Stimulated activated CD8-positive, alpha-beta memory T cell treated with anti-CD3 and anti-CD28 coated beads, Interleukin-4, amount 100 ng/mL, for 24 hours (primary cell): Measurements from ENCODE around the gene YY1.
"Not testable (repeated sequence)": the region's sequence is repeated elsewhere in the genome, so short reads cannot be mapped to it uniquely, and the experiment has no call there.

Experiments
- DNase-seq: peaks from one replicate; pipeline ENCODE4 v3.0.0-alpha.2; 2020; ENCODE audit warnings: low read depth

Gene YY1

GRCh38 chr14:100213956-100214769 lies 24.8 kb upstream of the YY1 start:
- DNase-seq: peak; percentile 91

GRCh38 chr14:100214770-100215083 lies 24.2 kb upstream of the YY1 start:
- no peak for DNase-seq

- no peak for DNase-seq
Measured at GRCh38 chr14:100215330-100215885, 23.5 kb upstream of the YY1 start.

- DNase-seq: no peak
Measured at GRCh38 chr14:100219126-100219785, 19.7 kb upstream of the YY1 start.

- DNase-seq: peak; percentile 55
Measured at GRCh38 chr14:100221533-100222223, 17.3 kb upstream of the YY1 start.

- no peak for DNase-seq
Measured at GRCh38 chr14:100222224-100223093, 16.5 kb upstream of the YY1 start.

GRCh38 chr14:100223332-100224201 lies 15.4 kb upstream of the YY1 start:
- DNase-seq: no peak

GRCh38 chr14:100224229-100224866 lies 14.6 kb upstream of the YY1 start:
- DNase-seq: no peak

GRCh38 chr14:100225169-100225568 lies 13.8 kb upstream of the YY1 start:
- DNase-seq: no peak

- no peak for DNase-seq
Measured at GRCh38 chr14:100230361-100230760, 8.6 kb upstream of the YY1 start.

- DNase-seq: no peak
Measured at GRCh38 chr14:100234511-100234910, 4.4 kb upstream of the YY1 start.

- DNase-seq: not testable (repeated sequence)
Measured at GRCh38 chr14:100236271-100236818, 2.6 kb upstream of the YY1 start.

GRCh38 chr14:100236881-100237280 lies 2.1 kb upstream of the YY1 start:
- DNase-seq: no peak

GRCh38 chr14:100237735-100238418 lies 1.1 kb upstream of the YY1 start:
- DNase-seq: peak; percentile 37

GRCh38 chr14:100239211-100239839 lies 381 bp downstream of the YY1 start:
- no peak for DNase-seq

- DNase-seq: peak; percentile 74
Measured at GRCh38 chr14:100239840-100240667, 1.1 kb downstream of the YY1 start.

GRCh38 chr14:100240668-100241032 lies 1.7 kb downstream of the YY1 start:
- DNase-seq: no peak

- DNase-seq: no peak
Measured at GRCh38 chr14:100241279-100241678, 2.3 kb downstream of the YY1 start.
